ENCODE measurements around the gene STAMBP.
"Not testable (repeated sequence)": the region's sequence is repeated elsewhere in the genome, so short reads cannot be mapped to it uniquely, and the experiment has no call there.

STAMBP gene

GRCh38 chr2:73868204-73868978 lies 39.6 kb downstream of the STAMBP start:
- no peak for TF ChIP-seq CTCF (IDR thresholded peaks at IDR 0.05; ENCODE audit: borderline replicate concordance, insufficient read depth, low read depth, low read length)
- H3K4me3 ChIP-seq (ENCODE audit: low read depth, low read length) = no peak overlapping the region

DNA sequence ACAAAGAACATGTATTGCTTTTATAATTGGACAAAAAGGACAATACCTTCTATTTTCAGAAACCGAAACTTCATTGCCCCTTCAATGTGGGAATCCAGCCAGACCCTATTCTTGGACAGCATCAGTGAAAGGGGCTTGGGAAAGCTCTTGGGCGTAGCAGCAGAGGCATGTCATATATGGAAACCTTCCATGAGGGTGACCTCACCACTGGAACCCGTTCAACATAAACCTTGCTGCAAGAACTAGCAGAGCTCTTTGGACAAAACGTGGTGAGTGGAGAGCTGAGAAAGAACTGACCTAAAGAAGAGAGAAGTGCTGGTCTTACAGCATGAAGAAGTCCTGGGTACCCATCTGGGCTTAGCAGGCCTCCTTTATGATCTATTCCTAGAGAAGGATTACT lies 41.3 kb downstream of the STAMBP start:
- H3K4me3 ChIP-seq (ENCODE audit: low read depth, low read length) = no peak overlapping the region
- TF ChIP-seq CTCF (IDR thresholded peaks at IDR 0.05; ENCODE audit: borderline replicate concordance, insufficient read depth, low read depth, low read length) = no peak

GRCh38 chr2:73877071-73877802 lies 48.5 kb downstream of the STAMBP start:
- TF ChIP-seq CTCF (IDR thresholded peaks at IDR 0.05; ENCODE audit: borderline replicate concordance, insufficient read depth, low read depth, low read length) = no peak
- H3K4me3 ChIP-seq (ENCODE audit: low read depth, low read length) = no peak overlapping the region

- H3K4me3 ChIP-seq (ENCODE audit: low read depth, low read length) = not testable (repeated sequence)
Observed at GRCh38 chr2:73877984-73878383, 49.2 kb downstream of the STAMBP start.

DNA sequence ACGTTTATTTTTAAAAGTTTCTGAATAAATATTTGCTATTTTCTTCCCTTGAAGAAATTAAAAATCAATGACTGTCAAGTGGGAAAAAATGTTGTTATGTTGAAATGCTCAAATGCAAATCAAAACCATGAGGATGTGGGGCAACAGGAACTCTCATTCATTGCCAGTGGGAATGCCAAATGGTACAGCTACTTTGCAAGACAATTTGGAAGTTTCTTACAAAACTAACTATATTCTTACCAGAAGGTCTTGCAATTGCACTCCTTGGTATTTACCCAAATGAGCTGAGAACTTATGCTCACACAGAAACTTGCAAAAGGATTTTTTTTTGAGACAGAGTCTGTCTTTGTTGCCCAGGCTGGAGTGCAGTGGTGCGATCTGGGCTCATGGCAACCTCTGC lies 56.6 kb downstream of the STAMBP start:
- TF ChIP-seq CTCF (IDR thresholded peaks at IDR 0.05; ENCODE audit: borderline replicate concordance, insufficient read depth, low read depth, low read length) = no peak
- no peak overlapping the region for H3K4me3 ChIP-seq (ENCODE audit: low read depth, low read length)

DNA sequence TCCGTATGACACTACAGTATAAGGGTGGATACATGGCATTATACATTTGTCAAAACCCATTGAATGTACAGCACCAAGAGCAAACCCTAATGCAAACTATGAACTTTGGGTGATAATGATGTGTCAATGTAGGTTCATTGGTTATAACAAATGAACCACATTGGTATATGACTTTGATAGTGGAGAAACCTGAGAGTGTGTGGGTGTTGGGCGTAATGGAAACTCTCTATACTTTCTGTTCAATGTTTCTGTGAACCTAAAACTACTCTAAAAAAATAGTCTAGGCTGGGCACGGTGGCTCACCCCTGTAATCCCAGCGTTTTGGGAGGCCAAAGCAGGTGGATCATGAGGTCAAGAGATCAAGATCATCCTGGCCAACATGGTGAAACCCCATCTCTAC lies 57.6 kb downstream of the STAMBP start:
- no peak for TF ChIP-seq CTCF (IDR thresholded peaks at IDR 0.05; ENCODE audit: borderline replicate concordance, insufficient read depth, low read depth, low read length)
- H3K4me3 ChIP-seq (ENCODE audit: low read depth, low read length) = no peak overlapping the region

DNA sequence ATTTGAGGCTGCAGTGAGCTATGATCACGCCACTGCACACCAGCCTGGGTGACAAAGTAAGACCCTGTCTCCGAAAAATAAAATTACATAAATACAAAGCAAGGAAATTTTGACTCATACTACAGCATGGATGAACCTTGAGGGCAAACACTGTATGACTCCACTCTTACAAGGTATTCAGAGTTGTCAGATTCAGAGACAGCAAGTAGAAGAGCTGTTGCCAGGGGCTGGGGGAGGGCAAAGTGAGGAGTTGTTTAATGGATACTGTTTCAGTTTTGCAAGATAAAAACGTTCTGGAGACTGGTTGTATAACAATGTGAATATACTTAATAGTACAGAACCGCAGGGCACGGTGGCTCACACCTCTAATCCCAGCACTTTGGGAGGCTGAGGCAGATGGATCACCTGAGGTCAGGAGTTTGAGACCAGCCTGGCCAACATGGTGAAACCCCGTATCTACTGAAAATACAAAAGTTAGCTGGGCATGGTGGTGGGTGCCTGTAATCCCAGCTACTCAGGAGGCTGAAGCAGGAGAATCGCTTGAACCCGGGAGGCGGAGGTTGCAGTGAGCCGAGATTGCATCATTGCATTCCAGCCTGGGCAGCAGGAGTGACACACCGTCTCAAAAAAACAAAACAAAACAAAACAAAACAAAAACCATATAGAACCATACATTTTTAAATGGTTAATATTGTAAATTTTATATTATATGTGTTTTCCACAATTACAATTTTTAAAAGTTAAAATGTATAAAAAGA lies 59.0 kb downstream of the STAMBP start:
- H3K4me3 ChIP-seq (ENCODE audit: low read depth, low read length) = not testable (repeated sequence)

DNA sequence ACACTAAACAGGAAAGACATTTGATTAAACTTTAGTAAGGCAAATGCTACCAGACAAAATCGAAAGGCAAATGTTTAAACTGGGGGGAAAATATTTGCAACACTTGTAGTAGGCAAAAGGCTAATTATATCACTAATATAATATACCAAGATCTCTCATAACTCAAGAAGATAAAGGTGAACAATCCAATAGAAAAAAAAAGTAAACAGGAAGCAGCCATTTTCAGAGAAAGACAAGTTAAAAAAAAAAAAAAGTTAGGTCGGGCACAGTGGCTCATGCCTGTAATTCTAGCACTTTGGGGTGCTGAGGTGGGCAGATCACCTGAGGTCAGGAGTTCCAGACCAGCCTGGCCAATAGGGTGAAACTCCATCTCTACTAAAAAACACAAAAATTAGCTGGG lies 59.6 kb downstream of the STAMBP start:
- H3K4me3 ChIP-seq (ENCODE audit: low read depth, low read length) = no peak overlapping the region
- TF ChIP-seq CTCF (IDR thresholded peaks at IDR 0.05; ENCODE audit: borderline replicate concordance, insufficient read depth, low read depth, low read length) = no peak

Data from GM12875 (cell line).